Mucosa of stomach (tissue), 1 donor: ENCODE measurements around the gene TMEM232.

Experiments used
- H3K27me3 ChIP-seq: one replicate; pipeline ENCODE4 v1.7.0; 2013; ENCODE audit warnings: mild to moderate bottlenecking, low read length; ENCODE audit not compliant: control insufficient read depth, insufficient read depth
- H3K36me3 ChIP-seq: one replicate; pipeline ENCODE4 v1.7.0; 2013; ENCODE audit warnings: low read length; ENCODE audit not compliant: control insufficient read depth, insufficient read depth
- H3K4me1 ChIP-seq: one replicate; pipeline ENCODE4 v1.7.0; 2013; ENCODE audit warnings: mild to moderate bottlenecking, low read length; ENCODE audit not compliant: control insufficient read depth, insufficient read depth
- H3K4me3 ChIP-seq: one replicate; pipeline ENCODE4 v1.7.0; 2013; ENCODE audit warnings: low read length
- H3K9ac ChIP-seq: one replicate; pipeline ENCODE4 v1.7.0; 2013; ENCODE audit warnings: mild to moderate bottlenecking, low read length, moderate library complexity
- H3K9me3 ChIP-seq: one replicate; pipeline ENCODE4 v1.7.0; 2013; ENCODE audit warnings: mild to moderate bottlenecking, low read length, moderate library complexity; ENCODE audit not compliant: control insufficient read depth
- donor health status: Pancreatic carcinoma.

The TMEM232 gene

GRCh38 chr5:110477911-110478310 lies 248.6 kb downstream of the TMEM232 start:
- Histone ChIP-seq H3K4me3 (no peak overlapping the region), H3K9me3 (no peaks in the 10 kb centered on the region), H3K9ac (no peak overlapping the region), H3K36me3 (no peaks in the 10 kb centered on the region), H3K4me1 (no peaks in the 10 kb centered on the region), H3K27me3 (no peaks in the 10 kb centered on the region)

- Histone ChIP-seq H3K4me1 (no peaks in the 10 kb centered on the region), H3K9ac (no peak overlapping the region), H3K4me3 (no peak overlapping the region), H3K27me3 (no peaks in the 10 kb centered on the region), H3K36me3 (no peaks in the 10 kb centered on the region), H3K9me3 (no peaks in the 10 kb centered on the region)
Measured at GRCh38 chr5:110476164-110476563, 250.3 kb downstream of the TMEM232 start.

- no peak overlapping the region for H3K4me3 ChIP-seq
- H3K4me1 ChIP-seq = no peaks in the 10 kb centered on the region
- no peaks in the 10 kb centered on the region for H3K36me3 ChIP-seq
- H3K27me3 ChIP-seq = no peaks in the 10 kb centered on the region
- H3K9me3 ChIP-seq = no peaks in the 10 kb centered on the region
- H3K9ac ChIP-seq = no peak overlapping the region
Measured at GRCh38 chr5:110475529-110475928, 250.9 kb downstream of the TMEM232 start.

- Histone ChIP-seq H3K36me3 (no peaks in the 10 kb centered on the region), H3K9me3 (no peaks in the 10 kb centered on the region), H3K9ac (no peak overlapping the region), H3K4me1 (no peaks in the 10 kb centered on the region), H3K27me3 (no peaks in the 10 kb centered on the region), H3K4me3 (no peak overlapping the region)
Measured at GRCh38 chr5:110469486-110469885, 257.0 kb downstream of the TMEM232 start.

- no peaks in the 10 kb centered on the region for H3K4me1 ChIP-seq
- no peak overlapping the region for H3K9ac ChIP-seq
Measured at GRCh38 chr5:110463106-110463505, 263.4 kb downstream of the TMEM232 start.

GRCh38 chr5:110460837-110461236 lies 265.6 kb downstream of the TMEM232 start:
- Histone ChIP-seq H3K36me3 (no peaks in the 10 kb centered on the region), H3K9ac (no peak overlapping the region), H3K27me3 (no peaks in the 10 kb centered on the region), H3K4me1 (no peaks in the 10 kb centered on the region), H3K9me3 (no peaks in the 10 kb centered on the region), H3K4me3 (no peak overlapping the region)

More at GRCh38 chr5:110463106-110463505, 263.4 kb downstream of the TMEM232 start:
- Histone ChIP-seq H3K27me3 (no peaks in the 10 kb centered on the region), H3K36me3 (no peaks in the 10 kb centered on the region), H3K4me3 (no peak overlapping the region), H3K9me3 (no peaks in the 10 kb centered on the region)

- no peaks in the 10 kb centered on the region for H3K9me3 ChIP-seq
- no peak overlapping the region for H3K4me3 ChIP-seq
- H3K27me3 ChIP-seq = no peaks in the 10 kb centered on the region
- no peaks in the 10 kb centered on the region for H3K36me3 ChIP-seq
- no peak overlapping the region for H3K9ac ChIP-seq
- no peaks in the 10 kb centered on the region for H3K4me1 ChIP-seq
Measured at GRCh38 chr5:110458313-110458712, 268.2 kb downstream of the TMEM232 start.

- no peaks in the 10 kb centered on the region for H3K4me1 ChIP-seq
- no peak overlapping the region for H3K9ac ChIP-seq
- no peaks in the 10 kb centered on the region for H3K27me3 ChIP-seq
- no peaks in the 10 kb centered on the region for H3K9me3 ChIP-seq
- no peak overlapping the region for H3K4me3 ChIP-seq
- H3K36me3 ChIP-seq = no peaks in the 10 kb centered on the region
Measured at GRCh38 chr5:110442856-110443255, 283.6 kb downstream of the TMEM232 start.

GRCh38 chr5:110441035-110441434 lies 285.4 kb downstream of the TMEM232 start:
- no peak overlapping the region for H3K9ac ChIP-seq
- no peak overlapping the region for H3K4me3 ChIP-seq
- no peaks in the 10 kb centered on the region for H3K27me3 ChIP-seq
- no peaks in the 10 kb centered on the region for H3K9me3 ChIP-seq
- no peaks in the 10 kb centered on the region for H3K36me3 ChIP-seq
- H3K4me1 ChIP-seq = no peaks in the 10 kb centered on the region

- H3K4me3 ChIP-seq = no peak overlapping the region
Measured at GRCh38 chr5:110440058-110440457, 286.4 kb downstream of the TMEM232 start.

GRCh38 chr5:110439296-110439695 lies 287.2 kb downstream of the TMEM232 start:
- Histone ChIP-seq H3K9me3 (no peaks in the 10 kb centered on the region), H3K4me1 (no peaks in the 10 kb centered on the region), H3K4me3 (no peak overlapping the region), H3K9ac (no peak overlapping the region), H3K27me3 (no peaks in the 10 kb centered on the region), H3K36me3 (no peaks in the 10 kb centered on the region)

More at GRCh38 chr5:110440058-110440457, 286.4 kb downstream of the TMEM232 start:
- Histone ChIP-seq H3K9me3 (no peaks in the 10 kb centered on the region), H3K27me3 (no peaks in the 10 kb centered on the region), H3K4me1 (no peaks in the 10 kb centered on the region), H3K9ac (no peak overlapping the region), H3K36me3 (no peaks in the 10 kb centered on the region)

- no peak overlapping the region for H3K9ac ChIP-seq
- no peaks in the 10 kb centered on the region for H3K4me1 ChIP-seq
- H3K4me3 ChIP-seq = no peak overlapping the region
- no peaks in the 10 kb centered on the region for H3K9me3 ChIP-seq
- no peaks in the 10 kb centered on the region for H3K36me3 ChIP-seq
- no peaks in the 10 kb centered on the region for H3K27me3 ChIP-seq
Measured at GRCh38 chr5:110435207-110435606, 291.3 kb downstream of the TMEM232 start.

GRCh38 chr5:110431603-110432002 lies 294.9 kb downstream of the TMEM232 start:
- no peaks in the 10 kb centered on the region for H3K36me3 ChIP-seq
- no peaks in the 10 kb centered on the region for H3K9me3 ChIP-seq
- H3K9ac ChIP-seq = no peak overlapping the region
- no peaks in the 10 kb centered on the region for H3K4me1 ChIP-seq
- H3K27me3 ChIP-seq = no peaks in the 10 kb centered on the region
- no peak overlapping the region for H3K4me3 ChIP-seq
